IMR-90 (cell line): ENCODE data around the gene DENND1A. TPM values are rescaled to one million over a fixed set of nuclear protein-coding genes. Genes with fewer than 3 reads are reported as not detected.

Source experiments
- ATAC-seq: fragments of 200-7000 bp; cut with Tn5 transposase; 2 replicates; pipeline ENCODE4 v1.9.1; 2020; ENCODE audit warnings: low read depth, mild to moderate bottlenecking, moderate library complexity
- BruUV-seq: library from RNA; stranded (reverse); fragments of 400-500 nt; replicated peaks from 2 replicates; lab custom pipeline; 2021; lab: Mats Ljungman, UMichigan
- CTCF ChIA-PET: fragments of 300-600 bp; formaldehyde crosslinking; extraction: SDS; loops from one replicate; lab custom pipeline; 2021; ENCODE audit warnings: antibody characterized with exemption; lab: Yijun Ruan, JAX
- POLR2A ChIA-PET: fragments of 300-600 bp; sonication (Branson Sonifier 250); formaldehyde crosslinking; loops from one replicate; lab custom pipeline; 2022; ENCODE audit warnings: antibody characterized with exemption; ENCODE audit not compliant: unreplicated experiment; lab: Charles Lee
- DNase-seq: peaks from one replicate; pipeline ENCODE4 v3.0.0; 2013
- H2AFZ ChIP-seq: replicated peaks from 2 replicates; pipeline ENCODE3; 2013; ENCODE audit warnings: low read length, mild to moderate bottlenecking; ENCODE audit not compliant: poor library complexity
- H2AK5ac ChIP-seq: 2 replicates; pipeline ENCODE4 v1.6.1; 2013; ENCODE audit warnings: low read depth, low read length, inconsistent platforms
- H2AK9ac ChIP-seq: replicated peaks from 2 replicates; pipeline ENCODE3; 2013; ENCODE audit warnings: mild to moderate bottlenecking, low read depth, low read length, moderate library complexity; ENCODE audit not compliant: poor library complexity
- H2BK120ac ChIP-seq: 2 replicates; pipeline ENCODE4 v1.6.1; 2013; ENCODE audit warnings: low read depth, low read length, inconsistent platforms
- H2BK15ac ChIP-seq: 3 replicates; pipeline ENCODE4 v1.6.1; 2013; ENCODE audit warnings: low read depth, low read length, inconsistent platforms
- H2BK20ac ChIP-seq: 2 replicates; pipeline ENCODE4 v1.6.1; 2013; ENCODE audit warnings: low read depth, mild to moderate bottlenecking, inconsistent platforms, low read length, moderate library complexity
- H2BK5ac ChIP-seq: 2 replicates; pipeline ENCODE4 v1.6.1; 2013; ENCODE audit warnings: mild to moderate bottlenecking, low read depth, low read length, inconsistent platforms; ENCODE audit not compliant: poor library complexity, severe bottlenecking
- H3K14ac ChIP-seq: replicated peaks from 2 replicates; pipeline ENCODE4 v1.6.1; 2013; ENCODE audit warnings: low read depth, low read length, inconsistent platforms
- H3K18ac ChIP-seq: 2 replicates; pipeline ENCODE4 v1.6.1; 2013; ENCODE audit warnings: low read depth, low read length, control low read depth
- H3K23ac ChIP-seq: 2 replicates; pipeline ENCODE4 v1.6.1; 2013; ENCODE audit warnings: low read depth, low read length, inconsistent platforms
- H3K27ac ChIP-seq: 2 replicates; pipeline ENCODE4 v1.5.1; 2013; ENCODE audit warnings: mild to moderate bottlenecking, control low read depth, low read length; ENCODE audit not compliant: insufficient read depth
- H3K27me3 ChIP-seq: 2 replicates; pipeline ENCODE4 v1.6.1; 2013; ENCODE audit warnings: low read length; ENCODE audit not compliant: control insufficient read depth, insufficient read depth
- H3K36me3 ChIP-seq: 2 replicates; pipeline ENCODE4 v1.6.1; 2013; ENCODE audit warnings: low read length, mixed read lengths; ENCODE audit not compliant: control insufficient read depth, insufficient read depth
- H3K4ac ChIP-seq: 2 replicates; pipeline ENCODE4 v1.6.1; 2013; ENCODE audit warnings: low read depth, low read length, inconsistent platforms
- H3K4me1 ChIP-seq: 2 replicates; pipeline ENCODE4 v1.6.1; 2013; ENCODE audit warnings: low read length, mixed read lengths; ENCODE audit not compliant: control insufficient read depth, insufficient read depth
- H3K4me2 ChIP-seq: 2 replicates; pipeline ENCODE4 v1.6.1; 2013; ENCODE audit warnings: low read depth, mild to moderate bottlenecking, control low read depth, low read length, moderate library complexity
- H3K4me3 ChIP-seq: 2 replicates; pipeline ENCODE4 v1.5.1; 2013; ENCODE audit warnings: low read depth, mild to moderate bottlenecking, control low read depth, low read length, moderate library complexity; ENCODE audit not compliant: insufficient read depth
- H3K56ac ChIP-seq: 2 replicates; pipeline ENCODE4 v1.6.1; 2013; ENCODE audit warnings: low read length, inconsistent platforms; ENCODE audit not compliant: insufficient read depth; ENCODE audit errors: extremely low read depth
- H3K79me1 ChIP-seq, 2 experiments: 2 replicates each; pipeline ENCODE4 v1.6.1; 2013; ENCODE audit warnings: low read length in 2 of 2, inconsistent platforms in 1 of 2, low read depth in 1 of 2
- H3K9ac ChIP-seq: 2 replicates; pipeline ENCODE4 v1.6.1; 2013; ENCODE audit warnings: low read depth, low read length, control low read depth
- H3K9me1 ChIP-seq: 2 replicates; pipeline ENCODE4 v1.6.1; 2013; ENCODE audit warnings: low read length, inconsistent platforms; ENCODE audit not compliant: insufficient read depth
- H3K9me3 ChIP-seq: 2 replicates; pipeline ENCODE4 v1.6.1; 2013; ENCODE audit warnings: low read length; ENCODE audit not compliant: control insufficient read depth, insufficient read depth
- H4K20me1 ChIP-seq: 2 replicates; pipeline ENCODE4 v1.6.1; 2013; ENCODE audit warnings: low read length, inconsistent platforms; ENCODE audit not compliant: insufficient read depth
- H4K5ac ChIP-seq: 2 replicates; pipeline ENCODE4 v1.6.1; 2013; ENCODE audit warnings: mild to moderate bottlenecking, low read depth, low read length, control low read depth
- H4K8ac ChIP-seq, 2 experiments: 2 replicates each; pipeline ENCODE4 v1.6.1; 2013; ENCODE audit warnings: low read depth in 2 of 2, low read length in 2 of 2, control low read depth in 1 of 2, inconsistent platforms in 1 of 2
- H4K91ac ChIP-seq: 2 replicates; pipeline ENCODE4 v1.6.1; 2013; ENCODE audit warnings: low read depth, low read length, inconsistent platforms; ENCODE audit not compliant: insufficient read depth
- CHD1 ChIP-seq: IDR thresholded peaks from 2 replicates; pipeline ENCODE4 v1.6.1; 2012; ENCODE audit warnings: low read depth, low read length, improper control_type of control experiment
- CTCF ChIP-seq: conservative IDR thresholded peaks from 2 replicates; pipeline ENCODE4 v1.5.1; 2012; ENCODE audit warnings: mild to moderate bottlenecking, low read depth, low read length, improper control_type of control experiment
- FOS ChIP-seq: fragments of 150-350 bp; IDR thresholded peaks from 2 replicates; pipeline ENCODE4 v1.6.1; 2016; ENCODE audit warnings: low read depth, low read length
- MAFK ChIP-seq: IDR thresholded peaks from 2 replicates; pipeline ENCODE4 v1.6.1; 2012; ENCODE audit warnings: low read depth, low read length, improper control_type of control experiment
- MAZ ChIP-seq: IDR thresholded peaks from 2 replicates; pipeline ENCODE4 v1.6.1; 2012; ENCODE audit warnings: low read depth, mild to moderate bottlenecking, low read length, improper control_type of control experiment, moderate library complexity, borderline replicate concordance
- MXI1 ChIP-seq: IDR thresholded peaks from 2 replicates; pipeline ENCODE4 v1.6.1; 2012; ENCODE audit warnings: low read depth, mild to moderate bottlenecking, low read length, moderate library complexity, borderline replicate concordance
- NFE2L2 ChIP-seq: fragments of 150-350 bp; IDR thresholded peaks from 2 replicates; pipeline ENCODE4 v1.6.1; 2016; ENCODE audit warnings: low read depth, mild to moderate bottlenecking, low read length
- POLR2A ChIP-seq: IDR thresholded peaks from 2 replicates; pipeline ENCODE4 v1.6.1; 2012; ENCODE audit warnings: mild to moderate bottlenecking, low read depth, low read length
- RAD21 ChIP-seq: IDR thresholded peaks from 2 replicates; pipeline ENCODE4 v1.6.1; 2012; ENCODE audit warnings: low read length, improper control_type of control experiment
- RCOR1 ChIP-seq: IDR thresholded peaks from 2 replicates; pipeline ENCODE4 v1.6.1; 2012; ENCODE audit warnings: mild to moderate bottlenecking, low read length, improper control_type of control experiment; ENCODE audit not compliant: insufficient replicate concordance
- RFX5 ChIP-seq: IDR thresholded peaks from 2 replicates; pipeline ENCODE4 v1.8.0; 2012; ENCODE audit warnings: low read depth, mild to moderate bottlenecking, low read length, moderate library complexity
- SMC3 ChIP-seq: fragments of 150-350 bp; IDR thresholded peaks from 2 replicates; pipeline ENCODE4 v1.6.1; 2016; ENCODE audit warnings: low read depth, mild to moderate bottlenecking, antibody characterized with exemption, low read length, moderate library complexity
- USF2 ChIP-seq: fragments of 150-350 bp; IDR thresholded peaks from 2 replicates; pipeline ENCODE4 v1.6.1; 2017; ENCODE audit warnings: mild to moderate bottlenecking, antibody characterized with exemption, low read length, low read depth
- WGBS, 2 experiments: methylation state at CpG; one replicate each; pipeline versions ENCODE4 v1.1.5 to v1.1.7; 2013; ENCODE audit warnings: missing lambda C conversion rate in 2 of 2; ENCODE audit not compliant: insufficient read length in 1 of 2; ENCODE audit errors: extremely low coverage in 2 of 2; 5-methylcytosine and 5-hydroxymethylcytosine counted together
- dilution Hi-C: fragments of 300-500 bp; cut with HindIII; formaldehyde crosslinking; loops from one replicate; pipeline ENCODE4 v1.14.3; 2018; ENCODE audit warnings: low sequenced_read_pairs; ENCODE audit not compliant: unreplicated experiment
- in situ Hi-C: fragments of 300-500 bp; cut with MboI; formaldehyde crosslinking; loops from 3 replicates; pipeline ENCODE4 v1.14.3; 2019; ENCODE audit warnings: low sequenced_read_pairs, inconsistent platforms, mixed read lengths
- intact Hi-C: fragments of 100-400 bp; cut with micrococcal nuclease; formaldehyde crosslinking; loops from 2 replicates; pipeline ENCODE4 v1.10.0; 2022
- polyA plus RNA-seq, 3 experiments: library from polyadenylated mRNA; depleted of rRNA; stranded (reverse); fragments of >200 nt; gene quantifications; 2 replicates each; pipeline ENCODE4 v1.2.3, GENCODE V29; 2012; ENCODE audit warnings: low replicate concordance in 1 of 3
- total RNA-seq: library from RNA; depleted of rRNA; stranded (reverse); fragments of >200 nt; gene quantifications from 2 replicates; pipeline ENCODE4 v1.2.3, GENCODE V29; 2012

Gene DENND1A
- total and polyA plus RNA-seq, 2 of the 4 experiments (the other 2 are of a cell fraction), result 21.4 to 27.6 TPM

GRCh38 chr9:123338710-123339665 is 590.9 kb downstream of the DENND1A start (continued):
- no peak for TF ChIP-seq CTCF

- peaks cover 8% of the 10 kb centered on the region for H3K27me3 ChIP-seq
- no peak overlapping the region for H2BK5ac ChIP-seq
- no peak overlapping the region for H3K9ac ChIP-seq
- H4K8ac ChIP-seq, result no peak overlapping the region
- no peak overlapping the region for H2BK120ac ChIP-seq
- H3K18ac ChIP-seq, result no peak overlapping the region
- no peak overlapping the region for H3K27ac ChIP-seq
- no peak overlapping the region for H4K91ac ChIP-seq
- POLR2A ChIA-PET, result no interaction called here
- no TSS peak for BruUV-seq
- no peak overlapping the region for H2BK15ac ChIP-seq
- H4K20me1 ChIP-seq, result no peaks in the 10 kb centered on the region
- no peak overlapping the region for H2BK20ac ChIP-seq
- H4K5ac ChIP-seq, result no peak overlapping the region
- in situ Hi-C loops (loop anchor here (25.0 kb wide), 1 partner anchor 501 kb away; the partner anchor contains the start of gene PDCL), dilution Hi-C loops (no loop called here), intact Hi-C loops (loop anchor here (5.0 kb wide), 1 partner anchor 71 kb away; the partner anchor contains the start of gene STRBP)
- no peaks in the 10 kb centered on the region for H3K9me3 ChIP-seq
- no peak overlapping the region for H3K23ac ChIP-seq
- no peak overlapping the region for H3K56ac ChIP-seq
- H2AK9ac ChIP-seq, result no peak overlapping the region
- H2AK5ac ChIP-seq, result no peak overlapping the region
- no peak overlapping the region for H3K4me2 ChIP-seq
- no peak overlapping the region for H3K4me3 ChIP-seq
- CTCF ChIA-PET, result interaction anchor here (0.7 kb wide), 1 partner anchor 255 kb away, joined by 8 read pairs; no protein-coding TSS in a partner anchor
- no peak overlapping the region for H3K4ac ChIP-seq
- ATAC-seq, result no peak
- H3K14ac ChIP-seq, result no peak overlapping the region
- DNase-seq, result no peak
- no peaks in the 10 kb centered on the region for H3K36me3 ChIP-seq
- H2AFZ ChIP-seq, result no peak overlapping the region
- H3K4me1 ChIP-seq, result peaks cover 4% of the 10 kb centered on the region; the same call in 1 of the 2 replicates
- no CpG with 5 or more reads among the region's 4 CpGs for WGBS, 2 experiments
- TF ChIP-seq RFX5 (no peak), MAZ (no peak), NFE2L2 (no peak), CHD1 (no peak), SMC3 (no peak), MAFK (no peak), RCOR1 (no peak), POLR2A (no peak), FOS (no peak), USF2 (no peak), RAD21 (no peak), MXI1 (no peak)
- H3K9me1 ChIP-seq, result no peaks in the 10 kb centered on the region
- no peaks in the 10 kb centered on the region for H3K79me1 ChIP-seq
These were observed 592.0 kb downstream of the DENND1A start for GRCh38 chr9:123337971-123338370.
